Suprapubic skin (tissue), 3 donors: ENCODE data around the gene ADORA1.

ENCODE experiments used
- EP300 ChIP-seq: sonication (generic); formaldehyde crosslinking; IDR thresholded peaks from one replicate; pipeline ENCODE4 v1.6.1; 2017; ENCODE audit warnings: antibody characterized with exemption
- TF ChIP-seq, protein P1 (sequence below), 2 donors: fragments of 200-600 bp in 1 of 2; fragments of 450-650 bp in 1 of 2; sonication (generic) in 1 of 2; IDR thresholded peaks; one replicate each; pipeline ENCODE4 v1.5.1; 2016 to 2019; ENCODE audit warnings: antibody characterized with exemption in 2 of 2, mild to moderate bottlenecking in 1 of 2, moderate library complexity in 1 of 2

DNA sequence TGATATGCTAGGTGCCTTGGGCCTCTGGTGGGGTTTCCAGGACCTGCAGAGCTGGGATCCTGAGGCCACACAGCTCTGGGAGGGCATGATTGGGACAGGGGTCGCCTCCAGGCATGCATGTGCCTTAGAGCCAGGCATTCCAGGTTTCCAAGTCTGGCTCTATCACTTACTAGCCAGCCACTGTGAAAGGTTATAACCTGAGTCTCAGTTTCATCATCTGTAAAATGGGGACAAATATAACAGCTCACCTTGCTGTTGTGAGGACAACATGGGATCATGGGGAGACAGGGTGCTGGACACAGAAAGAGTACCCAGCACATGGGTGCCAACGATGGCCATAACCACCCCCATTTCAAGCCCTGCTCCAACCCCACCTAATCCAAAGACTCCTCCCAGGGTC lies 56.3 kb downstream of the ADORA1 start:
- TF ChIP-seq, protein P1, sequence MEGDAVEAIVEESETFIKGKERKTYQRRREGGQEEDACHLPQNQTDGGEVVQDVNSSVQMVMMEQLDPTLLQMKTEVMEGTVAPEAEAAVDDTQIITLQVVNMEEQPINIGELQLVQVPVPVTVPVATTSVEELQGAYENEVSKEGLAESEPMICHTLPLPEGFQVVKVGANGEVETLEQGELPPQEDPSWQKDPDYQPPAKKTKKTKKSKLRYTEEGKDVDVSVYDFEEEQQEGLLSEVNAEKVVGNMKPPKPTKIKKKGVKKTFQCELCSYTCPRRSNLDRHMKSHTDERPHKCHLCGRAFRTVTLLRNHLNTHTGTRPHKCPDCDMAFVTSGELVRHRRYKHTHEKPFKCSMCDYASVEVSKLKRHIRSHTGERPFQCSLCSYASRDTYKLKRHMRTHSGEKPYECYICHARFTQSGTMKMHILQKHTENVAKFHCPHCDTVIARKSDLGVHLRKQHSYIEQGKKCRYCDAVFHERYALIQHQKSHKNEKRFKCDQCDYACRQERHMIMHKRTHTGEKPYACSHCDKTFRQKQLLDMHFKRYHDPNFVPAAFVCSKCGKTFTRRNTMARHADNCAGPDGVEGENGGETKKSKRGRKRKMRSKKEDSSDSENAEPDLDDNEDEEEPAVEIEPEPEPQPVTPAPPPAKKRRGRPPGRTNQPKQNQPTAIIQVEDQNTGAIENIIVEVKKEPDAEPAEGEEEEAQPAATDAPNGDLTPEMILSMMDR (IDR thresholded peaks at IDR 0.05): no peak
- no peak for TF ChIP-seq EP300
